NCI-H146 (cell line): ENCODE measurements around the gene SCN8A.
"Not testable (repeated sequence)": the region's sequence is repeated elsewhere in the genome, so short reads cannot be mapped to it uniquely, and the experiment has no call there.

Experiments
- DNase-seq: peaks from one replicate; lab custom pipeline; 2025; lab: John Stamatoyannopoulos, UW

The SCN8A gene

DNA sequence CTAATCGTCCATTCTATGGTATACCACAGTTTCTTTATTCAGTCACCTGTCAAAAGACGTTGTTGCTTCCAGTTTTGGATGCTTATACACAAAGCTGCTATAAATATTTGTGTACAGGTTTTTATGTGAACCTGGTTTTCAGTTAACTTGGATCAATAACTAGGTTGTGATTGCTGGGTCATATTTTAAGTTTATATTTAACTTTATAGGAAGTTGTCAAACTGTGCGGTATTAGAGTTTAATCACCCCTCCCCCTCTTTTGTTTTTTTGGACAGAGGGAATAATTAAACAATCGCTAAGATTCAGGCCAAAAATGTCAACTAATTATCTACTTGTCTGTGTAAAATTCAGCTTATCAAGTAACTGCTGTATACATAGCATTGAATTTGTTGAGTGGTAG, 34.3 kb downstream of the SCN8A start:
- no peak for DNase-seq

DNA sequence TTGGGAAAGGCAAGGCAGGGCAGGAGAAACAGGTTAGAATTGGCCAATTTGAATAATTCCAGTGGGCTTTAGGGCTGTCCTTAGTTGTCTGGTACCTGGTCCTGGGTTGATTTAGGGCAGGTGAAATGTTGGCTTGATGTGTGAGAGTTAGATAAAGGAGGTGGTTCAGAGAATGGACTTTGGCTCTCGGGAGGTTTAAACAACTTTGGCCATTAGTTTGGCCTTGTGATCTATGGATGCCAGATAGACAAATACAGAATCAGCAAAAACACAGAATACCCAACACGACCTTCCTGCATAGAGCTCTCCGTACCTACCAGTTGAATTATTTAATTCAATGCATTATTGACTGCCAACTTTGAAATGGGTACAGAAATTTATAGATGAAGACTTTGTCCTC, 35.1 kb downstream of the SCN8A start:
- no peak for DNase-seq

DNA sequence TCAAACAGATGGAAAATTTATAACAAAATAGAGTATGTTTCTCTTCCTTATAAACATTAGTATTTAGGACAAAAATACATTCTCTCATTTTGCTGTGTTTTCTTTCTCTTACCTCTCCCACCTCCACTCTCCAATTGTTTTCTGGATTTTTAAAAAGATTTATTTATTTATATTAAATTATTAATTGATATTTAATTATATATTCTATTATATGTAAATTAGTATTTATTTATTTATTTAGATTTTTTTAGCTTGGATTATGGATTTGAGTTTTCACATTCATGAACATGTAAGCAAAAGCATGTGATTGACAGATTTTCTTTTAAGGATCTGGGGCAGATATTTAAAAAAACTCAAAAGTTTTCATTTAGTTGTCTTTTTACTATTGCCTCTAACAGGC, 35.6 kb downstream of the SCN8A start:
- no peak for DNase-seq

DNA sequence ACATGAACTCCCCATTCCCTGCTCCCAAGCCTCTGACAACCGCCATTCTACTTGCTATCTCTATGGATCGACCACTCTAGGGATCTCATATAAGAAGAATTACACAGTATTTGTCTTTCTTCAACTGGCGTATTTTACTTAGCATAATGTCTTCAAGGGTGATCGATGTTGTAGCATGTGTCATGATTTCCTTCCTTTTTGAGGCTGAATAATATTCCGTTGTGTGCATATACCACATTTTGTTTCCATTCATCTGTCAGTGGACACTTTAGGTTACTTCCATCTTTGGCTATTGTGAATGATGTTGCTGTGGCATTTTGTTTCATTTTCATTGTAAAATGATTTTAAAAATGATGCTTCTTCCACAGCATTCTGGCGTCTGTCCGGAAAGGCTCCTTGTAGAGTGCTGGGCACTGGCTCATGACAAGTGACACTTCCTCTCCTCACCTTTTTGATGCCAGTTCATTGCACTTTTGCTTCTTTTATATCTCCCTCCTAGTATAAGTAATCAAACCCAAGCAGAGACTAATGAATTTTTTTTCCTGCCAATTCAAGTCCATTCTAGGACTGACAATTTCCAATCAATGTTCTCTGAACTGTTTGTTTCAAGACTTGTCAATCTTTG, 39.3 kb downstream of the SCN8A start:
- no peak for DNase-seq

DNA sequence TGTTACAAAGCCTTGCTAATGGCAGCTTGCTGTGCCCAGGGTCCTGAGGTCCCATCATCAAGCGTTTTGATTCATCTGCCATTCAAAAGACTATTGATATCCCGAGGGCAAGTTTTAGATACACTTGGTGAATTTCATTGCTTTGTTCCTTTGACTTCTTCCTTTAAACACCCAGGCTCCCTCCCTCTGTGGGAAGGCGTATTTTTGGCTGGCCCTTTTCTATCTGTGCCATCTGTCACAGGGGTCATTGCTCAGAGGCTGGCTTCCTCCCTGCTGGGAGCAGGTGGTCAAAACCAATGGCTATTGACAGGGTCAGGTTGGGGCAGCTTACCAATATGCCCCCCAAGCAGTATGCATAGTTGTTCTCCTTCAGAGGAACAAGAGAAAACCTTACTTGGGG, 40.0 kb downstream of the SCN8A start:
- DNase-seq: peak; percentile 71

- DNase-seq: peak; percentile 3
Observed at GRCh38 chr12:51631591-51631990, 40.6 kb downstream of the SCN8A start.

- DNase-seq: peak; percentile 70
Observed at GRCh38 chr12:51632623-51633022, 41.6 kb downstream of the SCN8A start.

DNA sequence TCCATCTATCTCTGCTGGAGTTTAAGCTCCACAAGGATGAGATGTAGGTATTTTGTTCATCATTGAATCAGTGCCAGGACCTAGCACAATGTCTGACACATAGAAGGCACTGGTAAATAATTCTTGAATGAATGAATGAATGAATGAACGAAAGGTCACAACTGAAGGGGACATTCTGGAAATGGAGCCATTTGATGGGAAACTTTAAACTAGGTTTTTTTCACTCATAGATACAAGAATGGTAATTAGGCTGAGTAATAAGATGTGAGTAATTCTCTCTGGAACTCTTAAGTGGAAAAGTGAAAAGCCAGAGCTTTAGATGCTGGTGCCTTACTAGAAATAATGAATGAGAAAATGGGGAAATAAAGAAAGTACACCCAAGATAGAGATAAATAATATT, 44.3 kb downstream of the SCN8A start:
- DNase-seq: no peak

DNA sequence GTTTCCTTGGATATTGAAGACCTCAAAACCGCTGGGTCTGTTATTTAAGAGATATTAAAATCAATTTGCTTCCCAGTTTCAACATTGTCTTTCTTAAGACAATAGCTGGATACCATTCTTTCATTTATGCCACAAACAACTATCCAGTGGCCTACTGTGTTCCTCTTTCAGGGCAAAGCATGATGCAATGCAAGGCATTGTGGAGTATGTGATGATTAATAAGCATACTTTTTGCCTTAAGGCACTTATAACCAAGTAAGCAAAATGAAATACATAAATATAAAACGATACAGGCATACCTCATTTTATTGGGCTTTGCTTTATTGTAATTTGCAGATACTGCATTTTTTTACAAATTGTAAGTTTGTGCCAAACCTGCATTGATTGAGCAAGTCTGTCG, 45.5 kb downstream of the SCN8A start:
- no peak for DNase-seq

DNA sequence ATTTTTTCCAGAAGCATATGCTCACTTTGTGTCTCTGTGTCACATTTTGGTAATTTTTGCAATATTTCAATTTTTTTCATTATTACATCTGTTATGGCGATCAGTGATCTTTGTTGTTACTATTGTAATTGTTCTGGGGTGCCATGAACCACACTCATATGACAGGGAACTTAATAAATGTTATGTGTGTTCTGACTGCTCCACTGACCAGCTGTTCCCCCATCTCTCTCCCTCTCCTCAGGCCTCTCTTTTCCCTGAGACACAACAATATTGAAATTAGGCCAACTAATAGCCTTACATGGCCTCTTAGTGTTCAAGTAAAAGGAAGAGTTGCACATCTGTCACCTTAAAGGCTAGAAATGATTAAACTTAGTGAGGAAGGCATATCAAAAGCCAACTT, 46.0 kb downstream of the SCN8A start:
- DNase-seq: no peak

DNA sequence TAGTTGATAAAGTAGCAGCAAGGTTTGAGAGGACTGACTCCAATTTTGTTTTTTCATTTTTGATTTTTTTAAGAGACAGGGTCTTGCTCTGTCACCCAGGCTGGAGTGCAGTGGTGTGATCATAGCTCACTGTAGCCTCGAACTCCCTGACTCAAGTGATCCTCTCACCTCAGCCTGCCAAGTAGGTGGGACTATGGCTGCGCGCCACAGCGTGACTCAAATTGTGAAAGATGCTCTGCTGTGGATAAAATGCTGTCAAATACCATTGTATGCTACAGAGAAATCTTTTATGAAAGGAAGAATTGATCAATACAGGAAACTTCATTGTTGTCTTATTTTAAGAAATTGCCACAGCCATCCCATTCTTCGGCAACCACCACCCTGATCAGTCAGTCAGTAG, 48.3 kb downstream of the SCN8A start:
- no peak for DNase-seq

- DNase-seq: no peak
Observed at GRCh38 chr12:51642286-51642685, 51.3 kb downstream of the SCN8A start.

DNA sequence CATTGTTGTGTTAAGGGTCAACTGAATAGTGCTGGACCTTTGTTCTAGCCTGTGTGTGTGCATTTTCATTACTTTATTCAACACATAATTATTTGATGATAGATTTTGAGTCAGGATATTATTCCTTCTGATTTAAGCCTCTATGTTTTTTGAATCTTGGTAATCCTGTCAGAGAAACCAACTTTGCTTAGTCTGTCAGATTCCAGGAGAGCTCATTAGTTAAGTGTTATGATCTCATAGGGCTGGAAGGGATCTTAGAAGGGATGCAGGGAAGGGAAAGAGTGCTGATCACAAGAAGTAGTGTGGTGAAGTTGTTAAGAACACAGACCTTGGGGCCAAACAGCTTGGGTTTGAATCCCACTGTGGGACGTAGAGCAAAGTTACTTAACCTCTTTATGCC, 52.9 kb downstream of the SCN8A start:
- DNase-seq: no peak

GRCh38 chr12:51644691-51645090, 53.7 kb downstream of the SCN8A start:
- not testable (repeated sequence) for DNase-seq

GRCh38 chr12:51645961-51646360, 54.9 kb downstream of the SCN8A start:
- no peak for DNase-seq

DNA sequence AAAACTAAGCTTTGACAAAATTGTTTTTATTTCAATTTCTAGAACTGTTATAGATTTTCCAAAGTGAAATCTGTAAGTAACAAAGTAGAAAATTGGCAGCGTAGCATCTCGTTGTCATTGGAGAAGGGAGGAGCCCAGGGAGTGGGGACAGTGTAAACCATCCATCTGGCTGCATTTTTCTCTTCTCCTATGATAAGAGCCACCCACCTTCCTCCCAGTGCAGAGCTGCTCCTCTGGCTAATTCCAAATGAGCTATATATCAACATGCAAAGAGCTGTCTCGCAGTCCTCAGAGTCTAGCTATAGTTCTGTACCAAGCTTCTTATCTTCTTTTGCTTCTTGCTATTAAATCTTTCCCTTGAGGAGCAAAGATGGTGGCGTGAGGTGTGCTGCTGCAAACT, 56.6 kb downstream of the SCN8A start:
- DNase-seq: no peak

DNA sequence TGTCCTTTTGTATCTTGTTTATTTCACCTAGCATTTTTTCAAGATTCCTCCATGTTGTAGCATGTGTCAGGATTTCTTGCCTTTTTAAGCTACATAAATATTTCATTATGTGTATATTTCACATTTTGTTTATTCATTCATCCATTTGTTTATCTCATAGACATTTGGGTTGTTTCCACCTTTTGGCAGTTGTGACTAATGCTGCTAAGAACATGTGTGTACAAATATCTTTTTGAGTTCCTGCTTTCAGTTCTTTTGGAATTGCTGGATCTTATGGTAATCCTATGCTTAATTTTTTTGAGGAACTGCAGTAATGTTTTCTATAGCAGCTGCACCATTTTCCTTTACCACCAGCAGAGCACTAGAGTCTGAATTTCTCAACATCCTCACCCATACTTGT, 62.4 kb downstream of the SCN8A start:
- DNase-seq: no peak

DNA sequence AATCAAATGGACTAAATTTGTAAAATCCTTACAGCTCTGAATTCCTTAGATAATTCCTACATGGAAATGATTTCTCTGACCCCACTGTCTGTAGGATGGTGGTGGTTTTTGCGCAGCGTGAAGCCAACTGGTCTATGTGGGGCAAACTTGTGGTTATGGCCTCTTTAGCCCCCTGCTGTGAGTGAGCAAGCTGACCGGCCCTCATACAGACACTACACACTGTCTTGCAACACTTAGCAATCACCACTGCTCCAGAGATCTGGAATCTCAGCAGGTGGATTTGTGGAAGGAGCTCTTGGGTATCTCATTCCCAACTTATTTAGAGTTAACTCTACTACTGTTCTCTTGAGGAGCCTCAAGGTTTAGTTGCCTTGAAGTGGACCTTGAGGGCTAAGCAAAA, 70.2 kb downstream of the SCN8A start:
- no peak for DNase-seq

DNA sequence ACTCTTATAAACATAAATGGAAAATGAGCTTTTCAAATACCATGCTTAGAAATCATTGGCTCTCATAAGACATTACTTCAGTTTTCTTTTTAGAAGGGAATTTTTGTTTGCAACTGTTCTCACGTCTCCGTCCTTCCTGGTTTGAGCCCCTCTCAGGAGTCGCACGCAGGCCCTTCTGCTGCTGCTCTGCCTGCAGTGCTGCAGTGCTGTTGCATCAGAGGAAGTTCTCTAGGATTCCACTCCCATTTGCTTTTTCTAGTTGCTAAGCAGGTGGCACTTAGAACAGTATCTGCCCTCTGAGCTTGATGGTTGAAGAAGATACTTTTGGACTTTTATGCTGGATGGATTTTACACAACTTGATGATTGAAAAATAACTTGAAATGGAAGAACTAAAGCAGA, 70.8 kb downstream of the SCN8A start:
- no peak for DNase-seq

DNA sequence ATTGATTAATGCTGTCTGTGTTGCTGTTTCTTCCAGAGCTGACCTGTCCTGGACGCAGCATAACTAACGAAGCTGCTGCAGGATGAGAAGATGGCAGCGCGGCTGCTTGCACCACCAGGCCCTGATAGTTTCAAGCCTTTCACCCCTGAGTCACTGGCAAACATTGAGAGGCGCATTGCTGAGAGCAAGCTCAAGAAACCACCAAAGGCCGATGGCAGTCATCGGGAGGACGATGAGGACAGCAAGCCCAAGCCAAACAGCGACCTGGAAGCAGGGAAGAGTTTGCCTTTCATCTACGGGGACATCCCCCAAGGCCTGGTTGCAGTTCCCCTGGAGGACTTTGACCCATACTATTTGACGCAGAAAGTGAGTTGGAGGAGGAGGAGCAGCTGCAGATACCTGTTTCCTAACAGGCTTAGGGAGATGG, 71.7 kb downstream of the SCN8A start:
- DNase-seq: no peak

DNA sequence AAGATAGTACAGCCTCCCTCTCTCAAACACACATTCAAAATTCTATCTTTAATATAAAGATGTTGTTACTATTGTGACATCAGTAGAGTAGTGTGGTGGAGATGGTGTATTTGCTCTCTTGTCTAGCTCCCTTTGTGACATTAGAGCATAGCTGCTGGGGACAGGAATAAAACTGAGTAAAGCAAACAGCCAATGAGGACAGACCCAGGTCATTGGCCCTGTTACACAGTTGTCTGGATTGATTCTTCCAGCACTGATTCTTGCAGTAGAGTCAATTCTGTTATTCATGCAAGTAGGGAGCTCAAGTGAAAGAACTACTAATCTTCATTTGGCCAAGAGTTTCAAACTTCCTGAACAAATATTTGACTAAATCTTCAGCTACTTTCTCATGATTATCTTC, 72.4 kb downstream of the SCN8A start:
- DNase-seq: no peak

- DNase-seq: no peak
Observed at GRCh38 chr12:51666696-51667095, 75.7 kb downstream of the SCN8A start.

DNA sequence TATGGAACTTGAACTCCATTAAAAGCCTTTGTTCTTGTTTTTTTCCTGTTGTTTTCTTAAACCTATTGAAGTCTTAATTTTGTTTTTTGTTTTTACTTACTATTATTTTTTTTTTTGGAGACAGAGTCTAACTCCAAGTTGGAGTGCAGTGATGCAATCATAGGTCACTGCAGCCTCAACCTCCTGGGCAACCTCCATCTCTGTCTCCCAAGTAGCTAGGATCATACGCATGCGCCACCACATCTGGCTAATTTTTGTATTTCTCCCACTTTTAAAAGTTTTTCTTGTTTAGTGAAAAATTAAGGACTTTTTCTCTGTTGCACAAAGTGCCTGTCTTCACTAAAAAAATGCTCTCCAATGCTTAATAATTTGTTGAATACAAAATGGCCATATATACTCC, 76.2 kb downstream of the SCN8A start:
- no peak for DNase-seq

- no peak for DNase-seq
Observed at GRCh38 chr12:51669271-51669670, 78.2 kb downstream of the SCN8A start.

GRCh38 chr12:51669996-51670395, 79.0 kb downstream of the SCN8A start:
- no peak for DNase-seq
